ENCODE results near the gene GPC1. TPM values are rescaled to one million over a fixed set of nuclear protein-coding genes. Genes with fewer than 3 reads are reported as not detected.
A peak's percentile ranks its signal among the peaks of the same experiment; 100 is the strongest.

Gene GPC1
- total RNA-seq, 1 donor from 2014 or later: 91.4 TPM

- Mint-ChIP-seq H3K27me3 (no peaks in the 10 kb centered on the region), H3K4me3 (ENCODE audit: low read depth) (no peak overlapping the region)
- no peak for DNase-seq (ENCODE audit: low spot score, unreplicated experiment)
Observed at GRCh38 chr2:240462073-240462706, 26.7 kb downstream of the GPC1 start.

GRCh38 chr2:240462707-240463273, 27.3 kb downstream of the GPC1 start:
- no peaks in the 10 kb centered on the region for H3K27me3 Mint-ChIP-seq
- H3K36me3 Mint-ChIP-seq (ENCODE audit: insufficient read depth): peaks cover 4% of the 10 kb centered on the region
- peaks cover 5% of the 10 kb centered on the region for H3K4me1 Mint-ChIP-seq (ENCODE audit: low read depth)
- no peak for DNase-seq (ENCODE audit: low spot score, unreplicated experiment)
- H3K9me3 Mint-ChIP-seq (ENCODE audit: low read depth): no peaks in the 10 kb centered on the region
- TF ChIP-seq CTCF (IDR thresholded peaks at IDR 0.05; ENCODE audit: unreplicated experiment): no peak
- H3K4me3 Mint-ChIP-seq (ENCODE audit: low read depth): no peak overlapping the region
- H3K27ac Mint-ChIP-seq: peak overlapping the region; percentile 67

More at GRCh38 chr2:240462073-240462706, 26.7 kb downstream of the GPC1 start:
- H3K4me1 Mint-ChIP-seq (ENCODE audit: low read depth): peaks cover 8% of the 10 kb centered on the region
- no peak for TF ChIP-seq CTCF (IDR thresholded peaks at IDR 0.05; ENCODE audit: unreplicated experiment)
- H3K9me3 Mint-ChIP-seq (ENCODE audit: low read depth): no peaks in the 10 kb centered on the region
- H3K27ac Mint-ChIP-seq: peak overlapping the region; percentile 67
- H3K36me3 Mint-ChIP-seq (ENCODE audit: insufficient read depth): peaks cover 4% of the 10 kb centered on the region

GRCh38 chr2:240463274-240463865, 27.9 kb downstream of the GPC1 start:
- Mint-ChIP-seq H3K27ac (no peak overlapping the region), H3K4me1 (ENCODE audit: low read depth) (no peaks in the 10 kb centered on the region), H3K9me3 (ENCODE audit: low read depth) (no peaks in the 10 kb centered on the region), H3K36me3 (ENCODE audit: insufficient read depth) (peaks cover 4% of the 10 kb centered on the region), H3K27me3 (no peaks in the 10 kb centered on the region), H3K4me3 (ENCODE audit: low read depth) (no peak overlapping the region)
- no peak for TF ChIP-seq CTCF (IDR thresholded peaks at IDR 0.05; ENCODE audit: unreplicated experiment)
- peak; percentile 8 for DNase-seq (ENCODE audit: low spot score, unreplicated experiment)

GRCh38 chr2:240463866-240464481, 28.5 kb downstream of the GPC1 start:
- DNase-seq (ENCODE audit: low spot score, unreplicated experiment): no peak
- H3K27ac Mint-ChIP-seq: no peak overlapping the region
- no peaks in the 10 kb centered on the region for H3K27me3 Mint-ChIP-seq
- no peak overlapping the region for H3K4me3 Mint-ChIP-seq (ENCODE audit: low read depth)
- no peaks in the 10 kb centered on the region for H3K9me3 Mint-ChIP-seq (ENCODE audit: low read depth)
- H3K4me1 Mint-ChIP-seq (ENCODE audit: low read depth): no peaks in the 10 kb centered on the region
- TF ChIP-seq CTCF (IDR thresholded peaks at IDR 0.05; ENCODE audit: unreplicated experiment): no peak
- peaks cover 4% of the 10 kb centered on the region for H3K36me3 Mint-ChIP-seq (ENCODE audit: insufficient read depth)

- no peaks in the 10 kb centered on the region for H3K9me3 Mint-ChIP-seq (ENCODE audit: low read depth)
- no peaks in the 10 kb centered on the region for H3K27me3 Mint-ChIP-seq
- peaks cover 4% of the 10 kb centered on the region for H3K36me3 Mint-ChIP-seq (ENCODE audit: insufficient read depth)
- no peak overlapping the region for H3K27ac Mint-ChIP-seq
- H3K4me3 Mint-ChIP-seq (ENCODE audit: low read depth): no peak overlapping the region
- H3K4me1 Mint-ChIP-seq (ENCODE audit: low read depth): peaks cover 2% of the 10 kb centered on the region
- TF ChIP-seq CTCF (IDR thresholded peaks at IDR 0.05; ENCODE audit: unreplicated experiment): no peak
- peak; percentile 8 for DNase-seq (ENCODE audit: low spot score, unreplicated experiment)
Observed at GRCh38 chr2:240464514-240465241, 29.2 kb downstream of the GPC1 start.
